ENCODE measurements around the gene BPIFB2.

Gene BPIFB2

DNA sequence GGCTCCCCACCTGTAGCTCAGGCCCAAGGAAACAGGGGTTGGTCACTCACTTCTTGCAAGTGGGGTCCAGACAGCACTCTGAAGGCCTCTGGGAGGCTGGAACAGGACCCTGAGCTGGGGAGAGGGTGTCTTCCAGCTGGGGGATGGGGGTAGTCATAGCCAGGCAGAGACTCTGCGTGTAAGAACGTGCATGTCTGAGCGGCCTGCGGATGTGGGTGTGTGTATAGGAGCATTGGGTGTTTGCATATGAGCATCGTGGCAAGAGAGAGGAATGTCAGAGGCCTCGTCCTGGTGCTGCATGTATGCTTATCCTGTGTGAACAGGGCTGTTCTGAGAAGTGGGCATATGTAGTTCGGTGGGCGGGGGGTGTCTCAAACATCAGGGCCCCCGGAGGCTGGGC, 58.3 kb downstream of the BPIFB2 start:
- TF ChIP-seq, protein P1, sequence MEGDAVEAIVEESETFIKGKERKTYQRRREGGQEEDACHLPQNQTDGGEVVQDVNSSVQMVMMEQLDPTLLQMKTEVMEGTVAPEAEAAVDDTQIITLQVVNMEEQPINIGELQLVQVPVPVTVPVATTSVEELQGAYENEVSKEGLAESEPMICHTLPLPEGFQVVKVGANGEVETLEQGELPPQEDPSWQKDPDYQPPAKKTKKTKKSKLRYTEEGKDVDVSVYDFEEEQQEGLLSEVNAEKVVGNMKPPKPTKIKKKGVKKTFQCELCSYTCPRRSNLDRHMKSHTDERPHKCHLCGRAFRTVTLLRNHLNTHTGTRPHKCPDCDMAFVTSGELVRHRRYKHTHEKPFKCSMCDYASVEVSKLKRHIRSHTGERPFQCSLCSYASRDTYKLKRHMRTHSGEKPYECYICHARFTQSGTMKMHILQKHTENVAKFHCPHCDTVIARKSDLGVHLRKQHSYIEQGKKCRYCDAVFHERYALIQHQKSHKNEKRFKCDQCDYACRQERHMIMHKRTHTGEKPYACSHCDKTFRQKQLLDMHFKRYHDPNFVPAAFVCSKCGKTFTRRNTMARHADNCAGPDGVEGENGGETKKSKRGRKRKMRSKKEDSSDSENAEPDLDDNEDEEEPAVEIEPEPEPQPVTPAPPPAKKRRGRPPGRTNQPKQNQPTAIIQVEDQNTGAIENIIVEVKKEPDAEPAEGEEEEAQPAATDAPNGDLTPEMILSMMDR (IDR thresholded peaks at IDR 0.05; ENCODE audit: low read length, missing control alignments), result no peak
- no peak for DNase-seq (ENCODE audit: low read depth)
- H3K4me3 ChIP-seq (replicated peaks; ENCODE audit: low read depth, low read length), result no peak overlapping the region

- TF ChIP-seq, protein P1 (IDR thresholded peaks at IDR 0.05; ENCODE audit: low read length, missing control alignments), result no peak
- DNase-seq (ENCODE audit: low read depth), result no peak
- no peak overlapping the region for H3K4me3 ChIP-seq (replicated peaks; ENCODE audit: low read depth, low read length)
Observed at GRCh38 chr20:33067806-33068205, 60.3 kb downstream of the BPIFB2 start.

GRCh38 chr20:33068251-33068939, 60.9 kb downstream of the BPIFB2 start:
- TF ChIP-seq, protein P1 (IDR thresholded peaks at IDR 0.05; ENCODE audit: low read length, missing control alignments), result no peak
- H3K4me3 ChIP-seq (replicated peaks; ENCODE audit: low read depth, low read length), result no peak overlapping the region
- no peak for DNase-seq (ENCODE audit: low read depth)

GRCh38 chr20:33069673-33070072, 62.2 kb downstream of the BPIFB2 start:
- no peak overlapping the region for H3K4me3 ChIP-seq (replicated peaks; ENCODE audit: low read depth, low read length)
- no peak for DNase-seq (ENCODE audit: low read depth)
- TF ChIP-seq, protein P1 (IDR thresholded peaks at IDR 0.05; ENCODE audit: low read length, missing control alignments), result no peak

DNA sequence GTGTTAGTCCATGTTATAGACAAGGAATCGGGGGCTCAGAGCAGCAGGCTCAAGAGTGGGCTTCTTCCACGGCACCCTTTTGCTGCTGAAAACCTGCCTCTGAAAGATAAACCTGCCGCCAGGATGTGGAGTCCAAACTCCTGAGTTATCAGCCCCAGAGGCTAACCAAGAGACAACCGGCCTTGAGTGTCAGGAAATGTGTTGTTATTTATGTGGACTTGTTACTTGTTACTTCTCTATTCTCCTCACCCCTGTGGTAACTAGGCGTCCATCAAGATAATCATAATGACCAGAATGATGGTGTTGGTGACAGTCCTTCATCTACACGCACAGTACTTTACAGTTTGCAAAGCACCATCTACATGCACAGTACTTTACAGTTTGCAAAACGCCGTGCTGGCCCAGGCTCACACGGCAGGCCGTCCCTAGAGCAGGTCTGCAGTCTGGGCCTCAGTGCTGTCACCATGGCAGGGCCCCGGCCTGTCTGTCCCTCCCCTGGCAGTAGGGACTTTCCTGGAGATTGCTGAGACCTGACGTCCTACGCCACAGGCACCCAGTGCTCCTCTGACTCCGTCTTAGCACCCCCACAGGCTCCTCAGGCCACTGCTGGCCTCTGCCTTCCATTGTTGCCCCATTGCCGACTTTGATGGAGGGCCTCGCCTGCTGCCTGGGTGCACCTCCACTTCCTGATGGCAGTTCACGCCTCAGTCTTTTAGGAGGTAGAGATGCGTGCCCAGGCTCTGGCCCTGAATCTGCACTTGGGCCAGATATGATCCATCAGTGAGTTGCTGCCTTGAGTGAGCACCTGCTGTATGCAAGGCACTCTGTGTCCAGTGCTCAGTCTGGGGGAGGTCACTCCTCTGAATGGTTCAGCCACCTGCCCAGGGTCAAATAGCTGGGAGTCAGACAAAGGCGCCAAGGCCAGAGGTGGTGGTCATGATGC, 62.9 kb downstream of the BPIFB2 start:
- TF ChIP-seq, protein P1 (IDR thresholded peaks at IDR 0.05; ENCODE audit: low read length, missing control alignments), result no peak
- DNase-seq (ENCODE audit: low read depth), result no peak

GRCh38 chr20:33071198-33071597, 63.7 kb downstream of the BPIFB2 start:
- TF ChIP-seq, protein P1 (IDR thresholded peaks at IDR 0.05; ENCODE audit: low read length, missing control alignments), result no peak
- H3K4me3 ChIP-seq (replicated peaks; ENCODE audit: low read depth, low read length), result no peak overlapping the region
- no peak for DNase-seq (ENCODE audit: low read depth)

More for the DNA sequence above, 62.9 kb downstream of the BPIFB2 start:
- no peak overlapping the region for H3K4me3 ChIP-seq (replicated peaks; ENCODE audit: low read depth, low read length)

All from fibroblast of pulmonary artery (primary cell).